GM19397 (cell line): ENCODE results near the gene COX5A.
A peak's percentile ranks its signal among the peaks of the same experiment; 100 is the strongest.

Experiments used
- ATAC-seq: cut with Tn5 transposase; IDR thresholded peaks from one replicate; pipeline ENCODE4 v1.9.1; 2021; ENCODE audit warnings: mild to moderate bottlenecking, moderate library complexity; ENCODE audit not compliant: unreplicated experiment

Gene COX5A

GRCh38 chr15:74873036-74873755 is 64.7 kb downstream of the COX5A start, which contains the start of gene SCAMP2:
Gene SCAMP2 (minus strand): TSS chr15:74873365. CDS start chr15:74873255, 110 bp downstream.
- ATAC-seq: peak; percentile 82

GRCh38 chr15:74872702-74873035 is 65.2 kb downstream of the COX5A start:
- no peak for ATAC-seq

GRCh38 chr15:74870436-74871215 is 67.2 kb downstream of the COX5A start:
- no peak for ATAC-seq
